Cardiac fibroblast (primary cell): ENCODE data around the gene PROX1.
"Not testable (repeated sequence)": the region's sequence is repeated elsewhere in the genome, so short reads cannot be mapped to it uniquely, and the experiment has no call there.

Experiments
- DNase-seq, 2 donors: peaks; one replicate each; pipeline versions ENCODE4 v3.0.0 to v3.0.0-alpha.2; 2010; ENCODE audit warnings: low read depth in 2 of 2
- H3K4me3 ChIP-seq, 2 donors: replicated peaks in 1 of 2; 1 replicate in 1 of 2; 2 replicates in 1 of 2; pipeline ENCODE4 v1.5.1; 2011; ENCODE audit warnings: low read depth in 2 of 2, low read length in 2 of 2, mild to moderate bottlenecking in 2 of 2, moderate library complexity in 1 of 2
- CTCF ChIP-seq: IDR thresholded peaks from one replicate; pipeline ENCODE4 v1.5.1; 2011; ENCODE audit warnings: low read depth, mild to moderate bottlenecking, low read length, inconsistent platforms

The PROX1 gene

GRCh38 chr1:214085325-214085724 lies 97.6 kb downstream of the PROX1 start:
- no peak for TF ChIP-seq CTCF
- no peak overlapping the region for H3K4me3 ChIP-seq

DNA sequence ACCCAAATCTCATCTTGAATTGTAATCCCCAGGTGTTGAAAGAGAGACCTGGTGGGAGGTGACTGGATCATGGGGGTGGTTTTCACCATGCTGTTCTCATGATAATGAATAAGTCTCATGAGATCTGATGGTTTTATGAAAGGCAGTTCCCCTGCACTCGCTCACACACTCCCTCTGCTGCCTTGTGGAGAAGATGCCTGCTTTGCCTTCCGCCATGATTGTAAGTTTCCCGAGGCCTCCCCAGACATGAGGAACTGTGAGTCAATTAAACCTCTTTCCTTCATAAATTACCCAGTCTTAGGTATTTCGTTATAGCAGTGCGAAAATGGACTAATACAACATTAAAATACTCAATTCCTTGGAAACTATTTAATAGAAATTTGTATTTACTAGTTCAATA lies 99.2 kb downstream of the PROX1 start:
- no peak for DNase-seq
- no peak for TF ChIP-seq CTCF
- H3K4me3 ChIP-seq, result no peak overlapping the region

More at GRCh38 chr1:214085325-214085724, 97.6 kb downstream of the PROX1 start:
- DNase-seq, result no peak

- H3K4me3 ChIP-seq, DNase-seq: not testable (repeated sequence)
These were observed 101.2 kb downstream of the PROX1 start for GRCh38 chr1:214089003-214089402.
